Stimulated activated CD8-positive, alpha-beta memory T cell treated with anti-CD3 and anti-CD28 coated beads, Interleukin-15, amount 100 ng/mL, for 24 hours (primary cell): Measurements from ENCODE around the gene COL4A2.

Experiments used
- DNase-seq: peaks from one replicate; pipeline ENCODE4 v3.0.0-alpha.2; 2020; ENCODE audit warnings: low read depth

The COL4A2 gene

GRCh38 chr13:110322126-110322827, 15.2 kb downstream of the COL4A2 start:
- DNase-seq = no peak

- no peak for DNase-seq
These were observed 15.7 kb downstream of the COL4A2 start for GRCh38 chr13:110322828-110323171.

- no peak for DNase-seq
These were observed 16.2 kb downstream of the COL4A2 start for GRCh38 chr13:110323172-110323891.

GRCh38 chr13:110324026-110324749, 17.1 kb downstream of the COL4A2 start:
- no peak for DNase-seq

- no peak for DNase-seq
These were observed 19.3 kb downstream of the COL4A2 start for GRCh38 chr13:110326263-110326904.

- no peak for DNase-seq
These were observed 20.1 kb downstream of the COL4A2 start for GRCh38 chr13:110327051-110327721.

- no peak for DNase-seq
These were observed 21.5 kb downstream of the COL4A2 start for GRCh38 chr13:110328573-110328972.

- DNase-seq = no peak
These were observed 22.2 kb downstream of the COL4A2 start for GRCh38 chr13:110329258-110329657.

- DNase-seq = no peak
These were observed 22.8 kb downstream of the COL4A2 start for GRCh38 chr13:110329798-110330461.

GRCh38 chr13:110330491-110331011, 23.5 kb downstream of the COL4A2 start:
- DNase-seq = no peak

GRCh38 chr13:110331362-110331761, 24.3 kb downstream of the COL4A2 start:
- no peak for DNase-seq

GRCh38 chr13:110332750-110333149, 25.7 kb downstream of the COL4A2 start:
- no peak for DNase-seq

GRCh38 chr13:110333837-110334236, 26.8 kb downstream of the COL4A2 start:
- DNase-seq = no peak

- no peak for DNase-seq
These were observed 27.2 kb downstream of the COL4A2 start for GRCh38 chr13:110334256-110334655.

- DNase-seq = no peak
These were observed 27.9 kb downstream of the COL4A2 start for GRCh38 chr13:110334841-110335490.

- no peak for DNase-seq
These were observed 29.0 kb downstream of the COL4A2 start for GRCh38 chr13:110336108-110336507.

GRCh38 chr13:110336681-110337080, 29.6 kb downstream of the COL4A2 start:
- no peak for DNase-seq

GRCh38 chr13:110337247-110337646, 30.2 kb downstream of the COL4A2 start:
- DNase-seq = no peak

- no peak for DNase-seq
These were observed 31.5 kb downstream of the COL4A2 start for GRCh38 chr13:110338441-110339101.

- DNase-seq = no peak
These were observed 32.2 kb downstream of the COL4A2 start for GRCh38 chr13:110339263-110339662.
